ENCODE results near the gene SLC45A1.

- TF ChIP-seq CTCF (IDR thresholded peaks at IDR 0.05) (no peak), POLR2A (IDR thresholded peaks at IDR 0.05) (no peak)
Measured at GRCh38 chr1:8332806-8333205, 14.9 kb downstream of the SLC45A1 start.
